Measurements from ENCODE around the gene MYH15.

The MYH15 gene

GRCh38 chr3:108357042-108357441 lies 153.4 kb downstream of the MYH15 start:
- no peak for TF ChIP-seq CTCF (conservative IDR thresholded peaks at IDR 0.05; ENCODE audit: low read depth)
- no peak overlapping the region for H3K27ac ChIP-seq
- POLR2A ChIA-PET (ENCODE audit: low non-redundant PET) = no interaction called here
- CTCF ChIA-PET = interaction anchor here (0.9 kb wide), 1 partner anchor 36 kb away, joined by 3 read pairs; no protein-coding TSS in a partner anchor
- DNase-seq (ENCODE audit: low spot score) = no peak

GRCh38 chr3:108354562-108354961 lies 155.8 kb downstream of the MYH15 start:
- no peak overlapping the region for H3K27ac ChIP-seq
- ChIA-PET CTCF (no interaction called here), POLR2A (ENCODE audit: low non-redundant PET) (no interaction called here)
- no peak for DNase-seq (ENCODE audit: low spot score)
- no peak for TF ChIP-seq CTCF (conservative IDR thresholded peaks at IDR 0.05; ENCODE audit: low read depth)

GRCh38 chr3:108352176-108352575 lies 158.2 kb downstream of the MYH15 start:
- POLR2A ChIA-PET (ENCODE audit: low non-redundant PET) = no interaction called here
- no peak for TF ChIP-seq CTCF (conservative IDR thresholded peaks at IDR 0.05; ENCODE audit: low read depth)
- CTCF ChIA-PET = no interaction called here
- DNase-seq (ENCODE audit: low spot score) = no peak
- no peak overlapping the region for H3K27ac ChIP-seq

GRCh38 chr3:108346301-108347227 lies 163.8 kb downstream of the MYH15 start:
- DNase-seq (ENCODE audit: low spot score) = no peak
- ChIA-PET POLR2A (ENCODE audit: low non-redundant PET) (no interaction called here), CTCF (no interaction called here)
- H3K27ac ChIP-seq = no peak overlapping the region
- no peak for TF ChIP-seq CTCF (conservative IDR thresholded peaks at IDR 0.05; ENCODE audit: low read depth)

- no peak for TF ChIP-seq CTCF (conservative IDR thresholded peaks at IDR 0.05; ENCODE audit: low read depth)
- POLR2A ChIA-PET (ENCODE audit: low non-redundant PET) = no interaction called here
- CTCF ChIA-PET = no interaction called here
- no peak overlapping the region for H3K27ac ChIP-seq
- DNase-seq (ENCODE audit: low spot score) = no peak
These were observed 164.7 kb downstream of the MYH15 start for GRCh38 chr3:108345492-108346205.

GRCh38 chr3:108343491-108343890 lies 166.9 kb downstream of the MYH15 start:
- no peak for DNase-seq (ENCODE audit: low spot score)
- ChIA-PET POLR2A (ENCODE audit: low non-redundant PET) (no interaction called here), CTCF (interaction anchor here (0.6 kb wide), 1 partner anchor 948 kb away, joined by 3 read pairs; no protein-coding TSS in a partner anchor)
- H3K27ac ChIP-seq = no peak overlapping the region
- TF ChIP-seq CTCF (conservative IDR thresholded peaks at IDR 0.05; ENCODE audit: low read depth) = no peak

Measured in RWPE1 (cell line).